ENCODE results near the gene USP19.

- TF ChIP-seq, protein P1, sequence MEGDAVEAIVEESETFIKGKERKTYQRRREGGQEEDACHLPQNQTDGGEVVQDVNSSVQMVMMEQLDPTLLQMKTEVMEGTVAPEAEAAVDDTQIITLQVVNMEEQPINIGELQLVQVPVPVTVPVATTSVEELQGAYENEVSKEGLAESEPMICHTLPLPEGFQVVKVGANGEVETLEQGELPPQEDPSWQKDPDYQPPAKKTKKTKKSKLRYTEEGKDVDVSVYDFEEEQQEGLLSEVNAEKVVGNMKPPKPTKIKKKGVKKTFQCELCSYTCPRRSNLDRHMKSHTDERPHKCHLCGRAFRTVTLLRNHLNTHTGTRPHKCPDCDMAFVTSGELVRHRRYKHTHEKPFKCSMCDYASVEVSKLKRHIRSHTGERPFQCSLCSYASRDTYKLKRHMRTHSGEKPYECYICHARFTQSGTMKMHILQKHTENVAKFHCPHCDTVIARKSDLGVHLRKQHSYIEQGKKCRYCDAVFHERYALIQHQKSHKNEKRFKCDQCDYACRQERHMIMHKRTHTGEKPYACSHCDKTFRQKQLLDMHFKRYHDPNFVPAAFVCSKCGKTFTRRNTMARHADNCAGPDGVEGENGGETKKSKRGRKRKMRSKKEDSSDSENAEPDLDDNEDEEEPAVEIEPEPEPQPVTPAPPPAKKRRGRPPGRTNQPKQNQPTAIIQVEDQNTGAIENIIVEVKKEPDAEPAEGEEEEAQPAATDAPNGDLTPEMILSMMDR (IDR thresholded peaks at IDR 0.05; ENCODE audit: insufficient read depth, low read length, poor library complexity, severe bottlenecking) = no peak
- TF ChIP-seq EZH2phosphoT487 (conservative IDR thresholded peaks at IDR 0.05; ENCODE audit: low read length) = no peak
Observed at GRCh38 chr3:49153349-49153912, 32.8 kb upstream of the USP19 start.

Measured in SU-DHL-6 (cell line).